ENCODE measurements around the gene OR2L8.

Gene OR2L8, protein sequence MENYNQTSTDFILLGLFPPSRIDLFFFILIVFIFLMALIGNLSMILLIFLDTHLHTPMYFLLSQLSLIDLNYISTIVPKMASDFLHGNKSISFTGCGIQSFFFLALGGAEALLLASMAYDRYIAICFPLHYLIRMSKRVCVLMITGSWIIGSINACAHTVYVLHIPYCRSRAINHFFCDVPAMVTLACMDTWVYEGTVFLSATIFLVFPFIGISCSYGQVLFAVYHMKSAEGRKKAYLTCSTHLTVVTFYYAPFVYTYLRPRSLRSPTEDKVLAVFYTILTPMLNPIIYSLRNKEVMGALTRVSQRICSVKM

DNA sequence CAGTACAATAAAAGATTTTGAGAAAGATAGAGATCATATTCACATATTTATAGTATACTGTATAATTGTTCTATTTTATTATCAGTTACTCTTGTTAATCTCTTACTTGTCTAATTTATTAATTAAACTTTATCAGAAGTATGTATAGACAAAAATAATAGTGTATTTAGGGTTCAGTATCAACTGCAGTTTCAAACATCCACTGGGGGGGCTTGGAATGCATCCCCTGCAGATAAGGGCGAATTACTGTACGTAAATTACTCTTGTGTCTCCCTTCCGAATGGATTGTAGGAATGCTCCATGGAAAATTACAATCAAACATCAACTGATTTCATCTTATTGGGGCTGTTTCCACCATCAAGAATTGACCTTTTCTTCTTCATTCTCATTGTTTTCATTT, at the start of gene OR2L8:
Gene OR2L8 (plus strand): TSS at position 301 of the 400 bp plus-strand sequence. CDS start 0 bp downstream, at position 301.
- no peak for DNase-seq

DNA sequence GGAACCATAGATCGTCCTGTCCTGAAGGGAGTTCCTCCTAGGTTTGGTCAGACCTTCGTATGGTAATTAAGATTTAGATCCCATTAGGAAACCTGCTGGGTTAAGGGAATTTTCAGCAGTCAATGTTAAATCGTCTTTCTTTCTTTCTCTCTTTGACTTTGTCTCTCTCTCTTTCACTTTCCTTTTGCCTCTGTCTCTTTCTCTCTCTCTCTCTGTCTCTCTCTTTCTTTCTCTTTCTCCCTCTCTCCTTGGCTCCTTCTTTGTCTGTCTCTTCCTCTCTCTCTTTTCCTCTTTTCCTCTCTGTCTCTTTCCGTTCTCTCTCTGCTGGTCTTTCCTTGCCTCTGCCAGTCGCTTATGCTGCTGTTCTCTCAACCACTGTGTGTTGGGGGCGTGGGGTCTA, 44.5 kb upstream of the OR2L8 start:
- no peak for DNase-seq

DNA sequence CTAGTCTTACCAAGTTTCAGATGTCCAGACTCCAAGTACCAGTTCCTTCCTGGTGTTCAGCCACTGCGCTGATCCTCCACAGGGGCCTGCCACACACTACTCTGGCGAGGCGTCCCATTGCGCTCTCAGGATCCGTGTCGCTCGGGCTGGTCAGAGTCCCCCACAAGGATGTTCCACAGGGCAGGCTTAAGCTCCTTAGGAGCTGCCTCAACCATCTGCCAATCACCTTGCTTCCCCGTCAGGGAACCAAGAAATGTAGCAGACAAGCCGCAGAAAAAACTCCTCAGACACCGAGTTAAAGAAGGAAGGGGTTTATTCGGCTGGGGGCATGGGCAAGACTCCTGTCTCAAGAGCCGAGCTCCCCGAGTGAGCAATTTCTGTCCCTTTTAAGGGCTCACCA, 43.5 kb upstream of the OR2L8 start:
- no peak for DNase-seq

DNA sequence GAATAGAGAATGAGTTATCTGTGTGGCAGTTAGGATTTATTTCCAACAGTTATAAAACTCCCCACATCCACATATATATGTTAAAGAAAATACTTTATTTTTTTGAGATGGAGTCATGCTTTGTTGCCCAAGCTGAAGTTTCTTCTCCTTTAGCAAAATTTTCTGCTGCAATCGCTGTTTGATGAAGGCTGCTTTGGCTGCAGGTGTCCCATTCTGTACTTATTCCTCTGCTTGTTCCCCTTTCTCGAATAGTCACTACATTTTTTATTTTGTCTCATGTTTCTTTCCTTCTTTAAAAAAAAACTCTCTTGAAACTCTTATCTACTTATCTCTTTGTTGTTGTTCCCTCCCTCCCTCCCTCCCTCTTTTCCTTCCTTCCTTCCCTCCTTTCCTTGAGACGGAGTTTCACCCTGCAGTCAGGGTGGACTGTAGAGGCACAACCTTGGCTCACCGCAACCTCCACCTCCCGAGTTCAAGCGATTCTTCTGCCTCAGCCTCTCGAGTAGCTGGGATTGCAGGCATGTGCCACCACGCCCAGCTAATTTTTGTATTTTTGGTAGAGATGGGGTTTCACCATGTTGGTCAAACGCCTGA, 42.7 kb upstream of the OR2L8 start:
- DNase-seq, result no peak

DNA sequence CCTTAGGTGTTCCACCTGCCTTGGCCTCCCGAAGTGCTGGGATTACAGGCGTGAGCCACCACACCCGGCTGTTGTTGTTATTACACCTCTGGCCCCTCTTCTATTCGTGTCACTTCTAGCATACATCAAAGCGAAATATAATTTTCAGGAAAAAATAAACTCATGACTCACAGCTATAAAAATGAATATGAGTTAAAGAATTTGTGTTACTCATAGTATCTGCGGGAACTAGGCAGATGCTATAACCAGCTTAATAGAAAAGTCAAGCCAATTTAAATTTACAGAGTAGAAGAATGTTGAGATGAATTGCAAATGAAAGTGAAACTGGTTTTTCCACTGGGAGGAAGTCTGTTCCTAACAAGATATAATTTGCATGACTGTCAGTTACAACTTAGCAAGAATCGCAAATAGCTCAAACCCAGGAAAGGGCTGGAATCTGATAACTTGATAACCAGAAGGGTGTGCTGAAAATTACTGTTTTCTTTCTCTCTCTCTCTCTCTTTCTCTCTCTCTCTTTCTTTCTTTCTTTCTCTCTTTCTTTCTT, 42.1 kb upstream of the OR2L8 start:
- DNase-seq, result no peak

DNA sequence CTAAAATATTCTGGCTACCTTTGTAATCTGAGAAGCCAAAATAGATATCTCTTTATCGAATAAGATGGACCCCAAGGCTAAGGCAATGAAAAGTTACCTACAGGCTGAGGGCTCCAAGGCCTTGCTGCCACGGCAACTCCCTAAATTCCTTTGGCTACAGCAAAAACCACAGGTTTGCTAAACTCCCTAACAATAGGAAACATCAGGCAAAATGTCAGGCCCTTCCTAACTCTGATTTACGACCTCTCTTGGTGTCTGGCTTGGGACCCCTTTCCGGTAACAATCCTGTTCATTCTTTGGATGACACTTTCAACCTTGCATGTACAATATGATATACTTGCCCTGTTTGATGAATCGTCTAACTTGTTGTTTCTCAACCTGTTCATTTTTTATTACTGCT, 39.9 kb upstream of the OR2L8 start:
- DNase-seq, result no peak

DNA sequence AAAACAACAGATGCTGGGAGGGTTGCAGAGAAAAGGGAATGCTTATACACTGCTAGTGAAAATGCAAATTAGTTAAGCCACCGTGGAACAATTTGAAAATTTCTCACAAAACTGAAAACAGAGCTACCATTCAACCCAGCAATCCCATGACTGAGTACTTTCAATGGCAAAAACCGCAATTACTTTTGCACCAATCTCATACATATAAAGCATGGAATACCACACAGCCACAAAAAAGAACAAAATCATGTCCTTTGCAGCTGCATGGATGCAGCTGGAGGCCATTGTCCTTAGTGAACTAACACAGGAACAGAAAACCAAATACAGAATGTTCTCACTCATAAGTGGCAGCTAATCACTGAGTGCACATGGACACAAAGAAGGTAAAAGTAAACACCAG, 34.9 kb upstream of the OR2L8 start:
- DNase-seq, result no peak

DNA sequence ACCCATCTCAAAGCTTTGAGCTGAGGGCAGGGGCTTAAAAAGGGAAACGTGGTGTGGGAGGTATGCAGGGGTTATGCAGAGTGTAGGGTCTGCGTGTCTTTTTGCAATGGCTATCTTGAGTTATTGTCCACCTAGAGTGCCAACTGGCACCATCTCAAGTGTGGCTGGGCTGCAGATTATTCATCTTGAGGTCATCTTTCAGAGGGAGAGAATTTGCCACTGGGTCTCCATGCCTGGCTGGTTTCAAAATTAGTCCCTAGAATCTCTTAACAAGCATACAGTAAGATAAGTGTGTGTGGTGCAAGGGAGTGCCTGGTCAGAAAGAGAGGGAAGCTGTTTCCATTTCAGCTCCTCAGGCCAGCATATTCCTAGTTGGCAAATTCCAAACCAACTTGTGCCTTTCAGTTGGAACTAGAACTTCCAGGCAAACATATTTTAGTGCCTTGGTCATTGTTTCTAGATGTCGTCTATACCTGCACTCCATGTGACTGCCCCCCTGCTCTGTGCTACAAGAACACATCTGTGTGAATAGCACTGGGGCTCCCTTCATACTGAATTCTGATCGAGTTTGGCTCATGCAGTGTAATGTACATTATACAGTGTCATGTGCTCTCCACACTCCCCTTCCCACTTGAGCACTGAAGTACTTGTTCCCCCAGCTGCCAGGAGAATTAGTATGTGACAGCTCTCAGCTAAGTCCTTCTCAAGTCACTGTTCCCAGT, 33.6 kb upstream of the OR2L8 start:
- DNase-seq, result no peak

DNA sequence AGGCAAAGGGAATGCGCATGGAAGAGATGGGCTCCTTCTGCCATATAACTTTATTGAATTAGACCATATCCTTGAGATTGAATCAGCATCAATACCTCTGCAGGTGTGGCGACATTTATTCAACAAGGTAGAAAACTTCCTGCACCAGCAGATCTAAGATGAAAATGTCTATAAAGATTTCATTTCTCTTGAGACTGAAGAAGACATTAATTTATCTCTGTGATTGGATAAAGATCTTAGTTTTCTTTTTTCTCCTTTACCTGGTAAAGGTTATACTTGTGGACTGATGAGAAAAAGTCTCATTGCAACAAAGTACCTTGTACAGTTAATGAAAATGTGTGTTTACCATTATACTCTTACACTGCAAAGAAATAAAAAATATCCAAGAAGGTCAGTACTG, 28.7 kb upstream of the OR2L8 start, which contains the start of gene OR2T8:
Gene OR2T8 (plus strand): TSS at position 301 of the 400 bp plus-strand sequence. CDS start 766 bp downstream, outside the sequence.
- DNase-seq, result no peak

DNA sequence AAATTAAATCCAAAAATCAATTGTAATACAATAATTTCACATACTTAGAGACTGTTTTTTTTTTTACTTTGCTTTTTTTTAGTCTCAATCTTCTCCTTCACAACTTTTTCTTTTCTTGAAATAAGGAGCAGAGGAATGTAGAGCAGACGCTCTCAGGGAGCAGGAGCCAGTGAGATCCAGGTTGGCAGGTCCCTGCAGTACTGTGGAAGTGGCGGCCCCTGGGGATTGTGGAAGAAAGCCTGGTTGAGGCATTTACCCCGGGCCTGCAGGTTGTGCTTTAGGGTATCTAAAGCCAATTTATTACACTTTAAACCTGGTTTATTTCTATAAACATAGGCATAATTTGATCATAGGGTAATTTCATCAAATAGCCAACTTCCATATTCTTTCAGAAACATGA, 24.7 kb upstream of the OR2L8 start:
- no peak for DNase-seq

DNA sequence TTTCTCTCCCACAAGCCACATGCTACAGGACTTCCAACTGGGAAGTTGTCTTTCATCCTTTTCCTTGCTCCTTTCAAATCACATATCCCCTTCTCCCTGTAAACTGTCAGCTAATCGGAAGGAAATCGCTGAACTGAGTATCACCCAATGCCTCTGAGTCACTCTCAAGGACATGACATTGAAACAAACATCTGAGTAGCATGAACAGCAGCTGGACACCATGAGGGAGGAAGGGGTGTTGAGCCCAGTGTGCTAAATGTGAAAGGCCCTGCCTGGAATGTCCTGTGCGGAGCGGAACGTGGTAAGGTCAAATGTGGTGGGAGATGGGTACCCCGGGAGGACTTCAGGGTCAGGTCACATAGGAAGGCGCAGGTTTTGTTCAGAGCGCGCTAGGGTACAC, 23.8 kb upstream of the OR2L8 start, which contains the start of gene OR2AJ1:
Gene OR2AJ1 (plus strand): TSS at position 22 of the 400 bp plus-strand sequence. CDS start 8,880 bp downstream, outside the sequence.
- peak; percentile 4 for DNase-seq

DNA sequence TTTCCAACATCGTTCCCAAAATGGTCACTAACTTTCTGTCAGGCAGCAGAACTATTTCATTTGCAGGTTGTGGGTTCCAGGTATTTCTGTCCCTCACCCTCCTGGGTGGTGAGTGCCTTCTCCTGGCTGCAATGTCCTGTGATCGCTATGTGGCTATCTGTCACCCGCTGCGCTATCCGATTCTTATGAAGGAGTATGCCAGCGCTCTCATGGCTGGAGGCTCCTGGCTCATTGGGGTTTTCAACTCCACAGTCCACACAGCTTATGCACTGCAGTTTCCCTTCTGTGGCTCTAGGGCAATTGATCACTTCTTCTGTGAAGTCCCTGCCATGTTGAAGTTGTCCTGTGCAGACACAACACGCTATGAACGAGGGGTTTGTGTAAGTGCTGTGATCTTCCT, 14.7 kb upstream of the OR2L8 start:
- no peak for DNase-seq

DNA sequence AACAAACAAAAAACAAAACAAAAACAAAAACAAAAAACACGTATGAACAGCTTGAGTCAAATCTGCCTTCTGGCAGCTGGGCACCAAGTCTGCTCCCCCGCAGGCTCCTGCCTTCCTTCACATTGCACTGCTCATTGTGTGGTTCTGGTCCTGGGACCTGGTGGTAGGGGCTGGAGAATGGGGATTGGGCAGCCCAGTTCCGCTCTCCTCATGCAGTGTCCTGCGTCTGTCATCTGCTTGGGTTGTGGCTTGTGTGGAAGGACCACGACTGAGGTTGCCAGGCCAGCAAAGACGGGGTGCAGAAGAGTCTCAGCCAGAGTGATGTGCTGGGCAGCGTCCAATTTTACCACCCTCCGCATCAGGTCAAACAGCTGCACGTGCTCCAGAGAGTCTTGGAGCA, 12.9 kb upstream of the OR2L8 start:
- DNase-seq, result no peak

DNA sequence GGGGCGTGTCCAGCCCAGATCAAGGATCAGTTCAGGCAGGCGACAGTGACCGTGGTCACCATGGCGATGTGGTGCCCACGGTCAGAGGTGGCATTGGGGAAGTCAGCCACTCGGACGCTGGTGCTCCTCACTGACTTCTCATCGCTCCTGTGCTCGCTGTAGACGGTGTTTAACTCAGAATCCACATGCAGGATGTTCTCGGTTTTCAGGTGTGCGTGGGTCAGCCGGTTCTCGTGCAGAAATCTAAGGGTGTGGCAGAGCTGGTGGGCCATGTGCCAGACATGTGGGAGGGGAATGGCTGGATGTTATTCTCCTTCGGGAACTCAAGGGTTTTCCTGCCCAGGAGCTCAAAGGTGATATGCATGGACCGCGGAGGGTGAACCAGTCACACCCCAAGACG, 12.2 kb upstream of the OR2L8 start:
- no peak for DNase-seq

DNA sequence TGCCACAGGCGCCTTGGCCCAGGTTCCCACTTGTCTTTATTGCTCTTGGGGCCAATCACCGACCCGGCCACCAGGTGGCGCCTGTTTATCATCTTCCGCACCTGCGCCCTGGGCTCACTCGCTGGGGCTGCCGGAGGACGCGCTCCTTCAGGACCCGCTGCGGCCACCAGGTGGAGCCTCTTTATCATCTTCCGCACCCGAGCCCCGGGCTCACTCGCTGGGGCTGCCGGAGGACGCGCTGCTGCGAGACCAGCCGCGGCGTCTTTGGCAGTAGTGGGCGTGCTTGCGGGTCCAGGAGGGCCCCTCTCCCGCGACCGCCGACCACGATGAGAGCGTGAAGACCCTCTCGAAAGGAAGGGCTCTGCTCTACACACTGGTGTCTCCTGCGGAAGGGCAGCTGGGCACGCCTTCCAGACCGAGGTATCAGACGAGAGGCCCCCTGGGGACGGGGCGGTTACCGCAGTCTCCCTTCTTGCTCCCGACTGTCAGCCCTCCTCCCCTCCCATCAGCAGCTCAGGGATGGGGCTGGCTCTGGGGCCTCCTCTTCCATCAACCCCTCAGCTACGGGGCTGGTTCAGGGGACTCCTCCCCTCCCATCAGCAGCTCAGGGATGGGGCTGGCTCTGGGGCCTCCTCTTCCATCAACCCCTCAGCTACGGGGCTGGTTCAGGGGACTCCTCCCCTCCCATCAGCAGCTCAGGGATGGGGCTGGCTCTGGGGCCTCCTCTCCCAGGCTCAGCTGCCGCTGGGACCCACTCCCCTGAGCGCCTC, 11.5 kb upstream of the OR2L8 start:
- peak; percentile 89 for DNase-seq

DNA sequence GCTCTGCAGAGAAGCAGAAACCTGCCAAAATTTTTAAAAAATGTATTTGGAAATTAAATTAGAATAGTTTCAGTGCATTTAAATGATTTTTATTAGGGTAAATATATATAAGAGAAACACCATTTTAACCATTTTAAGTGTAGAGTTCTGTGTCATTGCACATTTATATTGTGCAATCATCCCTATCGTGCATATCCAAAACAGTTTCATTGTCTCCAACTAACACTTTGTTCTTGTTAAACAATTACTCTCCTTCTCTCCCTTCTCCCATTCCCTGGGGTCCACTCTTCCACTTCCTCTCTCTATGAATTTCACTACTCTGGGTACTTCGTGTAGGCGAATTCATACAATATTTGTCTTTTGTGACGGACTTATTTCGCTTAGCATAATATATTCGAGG, 6.0 kb upstream of the OR2L8 start:
- no peak for DNase-seq

DNA sequence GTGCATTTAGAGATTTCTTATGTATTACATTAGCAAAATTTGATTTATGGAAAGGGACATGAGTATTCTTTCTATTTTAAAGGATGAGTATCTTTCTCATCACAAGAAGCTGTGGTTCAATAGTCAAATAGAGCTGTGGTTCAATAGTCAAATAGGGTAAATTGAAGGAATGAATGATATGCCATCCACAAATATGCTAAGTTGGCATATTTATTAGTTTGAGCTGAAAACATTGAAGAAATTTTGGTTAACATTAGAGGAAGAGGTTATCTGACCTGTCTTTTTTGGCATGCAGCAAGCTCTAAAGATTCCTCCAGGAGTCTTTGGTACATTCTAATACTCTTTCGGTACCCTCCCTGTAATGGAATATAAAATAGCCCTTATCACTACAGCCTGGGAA, 4.8 kb downstream of the OR2L8 start:
- no peak for DNase-seq

DNA sequence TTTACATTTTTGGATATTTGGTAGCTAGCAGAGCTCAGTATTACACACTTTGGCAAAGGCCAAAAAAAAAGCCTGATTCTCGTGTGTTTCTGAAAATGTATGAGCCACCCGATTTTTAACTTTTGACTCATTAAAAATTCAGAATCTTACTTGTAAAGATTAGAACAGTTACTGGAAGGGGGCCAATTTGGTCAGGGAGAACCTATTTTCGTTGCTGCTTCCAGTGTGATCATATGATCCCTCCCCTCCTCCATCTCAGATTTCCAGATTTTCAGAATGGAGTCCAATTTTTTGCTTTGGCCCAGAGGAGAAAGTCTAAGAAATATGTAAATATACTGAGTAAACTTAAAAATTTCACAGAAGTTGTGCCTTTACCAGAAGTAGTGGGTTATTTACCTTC, 13.1 kb downstream of the OR2L8 start:
- peak; percentile 1 for DNase-seq

DNA sequence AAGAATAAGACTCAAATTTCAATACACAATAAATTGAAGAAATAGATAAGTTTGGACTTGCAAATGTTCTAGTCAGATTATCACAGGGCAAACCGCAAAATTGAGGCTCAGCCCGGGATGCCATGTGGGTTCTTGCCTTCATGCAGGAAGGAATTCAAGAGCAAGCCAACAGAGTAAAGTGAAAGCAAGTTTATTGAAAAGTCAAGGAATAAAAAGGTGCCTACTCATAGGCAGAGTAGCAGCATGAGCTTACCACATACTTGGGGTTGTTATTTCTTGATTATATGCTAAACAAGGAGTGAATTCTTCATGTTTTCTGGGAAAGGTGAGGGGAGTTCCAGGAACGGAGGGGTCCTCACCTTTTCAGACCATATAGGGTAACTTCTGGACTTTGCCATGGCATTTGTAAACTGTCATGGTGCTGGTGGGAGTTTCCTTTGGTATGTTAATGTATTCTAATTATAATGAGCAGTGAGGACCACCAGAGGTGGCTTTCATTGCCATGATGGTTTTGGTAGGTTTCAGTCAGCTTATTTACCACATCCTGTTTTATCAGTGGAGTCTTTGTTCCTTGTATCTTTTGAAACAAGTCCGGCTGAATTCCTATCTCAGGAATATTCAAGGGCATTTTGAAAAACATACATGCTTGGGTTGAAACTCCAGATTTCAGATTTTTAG, 14.4 kb downstream of the OR2L8 start:
- no peak for DNase-seq

DNA sequence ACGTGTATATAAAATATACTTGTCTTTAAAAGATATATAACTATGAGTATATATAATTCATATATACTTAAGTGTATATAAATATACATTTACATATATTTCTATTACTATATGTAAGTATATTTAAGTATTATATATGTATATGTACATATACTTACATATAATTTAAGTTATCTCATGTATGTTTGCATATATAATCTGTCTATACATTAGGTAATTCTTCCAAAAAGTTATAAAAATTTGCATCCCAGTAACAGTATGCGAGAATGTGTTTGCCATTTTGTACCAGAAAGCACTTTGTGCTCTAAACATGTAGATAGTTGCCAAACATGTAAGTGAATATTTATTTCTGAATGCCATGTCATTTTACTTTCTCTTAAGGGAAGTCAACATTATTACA, 16.3 kb downstream of the OR2L8 start, which contains the start of gene OR2AK2:
Gene OR2AK2 (plus strand): TSS at position 301 of the 400 bp plus-strand sequence. CDS start 144 bp downstream, outside the sequence.
- no peak for DNase-seq

DNA sequence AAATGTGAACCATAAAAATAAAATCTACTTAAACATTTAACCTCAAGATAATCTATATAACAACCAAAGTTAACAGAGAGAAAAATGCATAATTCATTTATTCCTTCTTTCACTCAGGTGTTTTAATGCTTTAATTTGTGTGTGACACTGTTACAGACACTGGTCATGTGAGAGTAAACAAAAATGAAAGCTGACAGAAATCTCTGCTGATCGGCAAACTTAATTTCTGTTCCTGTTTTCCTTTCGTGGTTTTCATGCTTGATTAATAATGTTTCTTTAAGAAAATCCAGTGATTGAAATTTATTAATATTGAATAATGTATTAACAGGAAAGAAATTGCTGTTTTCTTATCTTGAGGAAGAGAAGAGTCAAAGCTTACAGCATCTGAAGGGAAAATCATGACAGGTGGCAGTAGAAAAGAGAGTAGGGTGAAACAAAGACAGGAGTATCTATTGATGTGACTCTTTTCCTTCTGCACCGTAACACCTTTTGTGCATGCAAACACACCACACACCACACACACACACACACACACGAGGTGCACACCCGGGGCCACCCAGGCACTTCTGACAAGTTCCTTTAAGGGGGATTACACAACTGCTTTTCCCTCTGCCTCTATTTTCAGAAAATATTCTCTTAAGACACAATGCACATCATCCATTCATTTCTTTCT, 18.0 kb downstream of the OR2L8 start:
- no peak for DNase-seq
